HG03097 (cell line): ENCODE data around the gene MICALL2.
"Not testable (repeated sequence)": the region's sequence is repeated elsewhere in the genome, so short reads cannot be mapped to it uniquely, and the experiment has no call there.

Source experiments
- ATAC-seq: cut with Tn5 transposase; IDR thresholded peaks from one replicate; pipeline ENCODE4 v1.9.1; 2021; ENCODE audit not compliant: unreplicated experiment, low FRiP score

Gene MICALL2

DNA sequence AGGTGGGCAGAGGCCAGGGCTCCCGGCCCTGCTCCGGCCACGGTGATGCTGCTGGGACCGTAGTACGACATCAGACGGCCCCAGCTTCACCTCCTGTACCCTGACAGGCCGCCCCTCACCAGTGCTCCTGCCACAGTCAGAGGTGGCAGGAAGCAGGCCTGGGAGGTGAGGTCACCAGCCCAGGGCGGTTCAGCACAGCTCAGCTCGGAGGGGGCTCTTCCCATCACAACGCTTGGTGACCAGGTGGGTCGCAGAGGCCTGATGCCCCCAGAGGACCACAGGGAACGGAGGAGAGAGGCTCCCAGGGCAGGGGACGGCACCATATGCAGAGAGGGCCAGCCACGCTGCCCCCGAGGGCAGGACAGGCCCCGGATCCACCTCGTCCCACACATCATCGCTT, 8.8 kb downstream of the MICALL2 start:
- no peak for ATAC-seq

DNA sequence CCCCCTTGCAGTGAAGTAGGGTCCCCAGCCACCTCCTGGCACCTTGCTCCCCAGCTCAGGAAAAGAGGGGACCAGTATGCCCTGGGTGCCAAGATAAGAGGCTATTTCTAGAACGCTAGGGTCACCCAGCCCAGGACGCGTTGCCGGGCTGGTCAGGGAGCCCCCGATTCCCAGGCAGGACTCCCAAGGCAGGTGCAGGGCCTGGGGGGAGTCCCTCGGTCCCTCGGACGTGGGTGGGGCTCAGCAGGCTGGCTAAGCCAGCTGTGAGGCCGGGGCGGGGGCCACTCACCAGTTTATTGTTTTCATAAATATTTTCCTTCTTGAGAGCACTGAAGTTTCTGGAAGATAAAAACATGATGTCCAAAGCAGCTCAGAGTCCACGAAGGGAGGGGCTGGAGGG, 9.3 kb downstream of the MICALL2 start:
- no peak for ATAC-seq

- no peak for ATAC-seq
Observed at GRCh38 chr7:1449501-1449900, 9.8 kb downstream of the MICALL2 start.

DNA sequence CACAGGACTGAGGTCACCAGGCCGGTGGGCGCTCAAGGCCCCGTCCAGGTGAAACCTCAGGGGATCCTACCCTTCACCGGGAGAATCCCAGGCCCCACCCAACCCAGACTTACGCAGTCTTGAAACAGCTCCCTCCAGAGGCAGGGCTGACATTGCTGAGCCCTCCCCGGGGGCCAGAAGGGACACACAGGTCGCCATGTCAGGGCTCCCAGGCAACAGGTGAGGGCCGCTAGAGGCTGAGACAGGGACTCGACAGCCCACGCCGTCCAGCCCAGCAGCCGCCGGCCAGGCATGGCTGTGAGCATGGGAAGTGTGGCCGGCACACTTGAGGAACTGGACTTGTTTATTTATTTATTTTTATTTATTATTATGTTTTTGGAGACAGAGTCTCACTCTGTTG, 10.3 kb downstream of the MICALL2 start:
- no peak for ATAC-seq

- ATAC-seq: no peak
Observed at GRCh38 chr7:1447551-1448244, 11.6 kb downstream of the MICALL2 start.

- ATAC-seq: no peak
Observed at GRCh38 chr7:1447112-1447511, 12.2 kb downstream of the MICALL2 start.

DNA sequence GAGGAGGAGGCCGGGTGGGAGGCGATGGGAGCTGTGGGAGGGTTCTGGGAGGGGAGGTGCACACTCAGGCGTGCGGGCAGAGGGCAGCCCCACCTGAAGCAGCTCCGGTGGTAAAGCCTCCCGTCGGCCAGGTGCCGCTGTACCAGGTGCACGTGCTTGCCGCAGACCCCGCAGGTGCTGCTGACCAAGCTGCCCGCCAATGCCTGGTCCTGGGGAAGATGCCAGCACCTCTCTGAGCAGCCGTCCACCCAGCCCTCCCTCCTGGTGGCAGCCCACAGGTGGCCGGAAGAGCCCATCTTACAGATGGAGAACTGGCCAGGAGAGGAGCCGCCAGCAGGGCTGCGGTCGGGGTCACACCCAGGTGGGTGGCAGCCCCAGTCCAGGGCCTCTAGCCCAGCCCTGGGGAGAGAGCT, 12.6 kb downstream of the MICALL2 start:
- no peak for ATAC-seq

DNA sequence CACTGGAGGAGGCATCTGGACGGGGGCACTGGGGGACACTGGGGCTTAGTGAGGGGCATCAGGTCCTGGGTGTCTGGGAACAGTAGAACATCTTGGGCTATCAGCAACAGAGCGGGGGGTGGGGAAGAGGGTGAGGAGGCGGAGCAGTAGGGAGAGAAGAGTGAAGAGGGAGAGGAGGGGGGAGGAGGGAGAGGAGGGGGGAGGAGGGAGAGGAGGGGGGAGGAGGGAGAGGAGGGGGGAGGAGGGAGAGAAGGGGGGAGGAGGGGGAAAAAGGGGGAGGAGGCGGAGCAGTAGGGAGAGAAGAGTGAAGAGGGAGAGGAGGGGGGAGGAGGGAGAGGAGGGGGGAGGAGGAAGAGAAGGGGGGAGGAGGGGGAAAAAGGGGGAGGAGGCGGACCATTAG, 13.2 kb downstream of the MICALL2 start:
- not testable (repeated sequence) for ATAC-seq

DNA sequence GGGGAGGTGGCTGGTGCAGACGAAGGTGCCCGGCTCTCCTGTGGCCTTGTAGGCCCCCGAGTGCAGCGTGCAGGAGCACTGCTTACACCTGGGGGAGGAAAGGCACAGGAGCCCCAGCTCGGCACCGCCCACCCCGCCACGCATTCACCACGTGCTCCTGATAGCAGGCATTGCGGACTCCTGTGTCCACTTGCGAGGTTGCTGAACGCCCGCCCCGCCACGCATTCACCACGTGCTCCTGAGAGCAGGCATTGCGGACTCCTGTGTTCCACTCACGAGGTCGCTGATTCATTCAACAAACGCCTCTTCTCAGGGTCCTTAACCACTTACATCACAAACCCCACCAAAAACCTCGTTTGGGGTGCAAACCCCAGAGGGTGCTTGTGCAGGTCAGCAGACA, 13.9 kb downstream of the MICALL2 start:
- ATAC-seq: no peak

DNA sequence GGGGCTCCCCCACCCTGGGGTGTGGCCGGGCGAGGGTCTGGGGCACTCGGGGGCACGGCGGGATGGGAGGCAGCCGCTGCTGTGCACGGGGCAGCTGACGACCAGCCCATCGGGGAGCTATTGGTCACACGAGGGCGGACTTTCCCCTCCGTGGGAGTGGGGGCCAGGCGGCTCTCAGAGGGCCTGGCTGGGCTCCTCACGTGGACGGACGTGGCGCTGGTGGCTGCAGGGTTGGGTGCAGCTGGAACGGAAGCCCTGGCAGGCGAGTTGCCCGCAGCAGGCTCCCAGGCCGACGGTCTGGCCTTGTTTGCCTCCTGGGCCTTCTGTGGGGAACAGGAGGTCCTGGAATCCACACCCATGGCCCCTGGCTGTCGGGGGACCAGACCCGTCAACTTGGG, 14.3 kb downstream of the MICALL2 start:
- no peak for ATAC-seq

DNA sequence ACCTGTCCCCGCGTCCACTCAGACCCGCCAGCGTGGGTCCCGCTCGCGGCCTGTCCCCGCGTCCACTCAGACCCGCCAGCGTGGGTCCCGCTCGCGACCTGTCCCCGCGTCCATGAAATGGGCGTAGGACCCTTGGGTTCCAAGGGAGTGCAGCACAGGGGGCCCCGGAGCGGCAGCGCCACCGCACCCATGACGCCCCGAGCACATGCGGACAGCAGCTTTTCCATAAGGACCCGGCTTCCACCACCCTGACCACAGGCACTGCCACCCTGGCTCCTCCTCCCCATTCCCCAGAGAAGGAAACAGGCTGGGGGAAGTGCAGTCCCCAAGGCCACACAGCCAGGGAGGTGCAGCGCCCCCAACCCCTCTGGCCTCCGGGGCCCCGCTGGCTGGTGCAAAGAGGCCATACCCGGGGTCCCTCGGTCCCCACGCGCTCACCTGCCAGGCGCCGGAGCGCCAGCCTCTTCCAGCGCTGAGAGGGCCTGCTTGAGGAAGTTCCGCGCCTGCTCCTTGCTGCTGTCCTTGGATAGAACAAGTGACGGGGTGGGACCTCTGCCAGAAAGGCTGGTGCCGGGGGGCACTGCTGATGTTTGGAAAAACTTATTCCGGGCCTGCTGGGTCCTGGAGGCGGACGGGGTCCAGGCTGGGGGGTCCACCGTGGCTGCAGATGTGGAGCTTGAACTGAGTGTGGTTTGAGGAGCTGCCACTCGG, 14.9 kb downstream of the MICALL2 start:
- ATAC-seq: no peak

DNA sequence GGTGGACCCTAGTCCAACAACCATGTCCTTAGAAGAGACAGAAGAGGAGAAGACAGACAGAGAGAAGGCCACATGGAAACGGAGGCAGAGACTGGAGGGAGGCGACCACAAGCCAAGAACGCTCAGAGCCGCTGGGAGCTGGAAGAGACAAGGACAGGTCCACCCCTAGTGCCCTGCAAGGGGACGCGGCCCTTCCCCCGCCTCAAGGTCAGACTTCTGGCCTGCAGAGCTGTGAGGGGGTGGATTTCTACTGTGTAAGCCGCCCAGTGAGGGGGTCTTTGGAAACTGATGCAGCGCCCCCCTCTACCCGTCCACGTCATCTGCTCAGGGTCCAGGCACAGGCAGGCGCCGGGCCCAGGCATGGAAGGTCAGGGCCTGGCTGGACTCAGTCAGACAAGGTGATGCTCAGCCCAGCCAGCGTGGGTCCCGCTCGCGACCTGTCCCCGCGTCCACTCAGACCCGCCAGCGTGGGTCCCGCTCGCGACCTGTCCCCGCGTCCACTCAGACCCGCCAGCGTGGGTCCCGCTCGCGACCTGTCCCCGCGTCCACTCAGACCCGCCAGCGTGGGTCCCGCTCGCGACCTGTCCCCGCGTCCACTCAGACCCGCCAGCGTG, 15.6 kb downstream of the MICALL2 start:
- not testable (repeated sequence) for ATAC-seq

DNA sequence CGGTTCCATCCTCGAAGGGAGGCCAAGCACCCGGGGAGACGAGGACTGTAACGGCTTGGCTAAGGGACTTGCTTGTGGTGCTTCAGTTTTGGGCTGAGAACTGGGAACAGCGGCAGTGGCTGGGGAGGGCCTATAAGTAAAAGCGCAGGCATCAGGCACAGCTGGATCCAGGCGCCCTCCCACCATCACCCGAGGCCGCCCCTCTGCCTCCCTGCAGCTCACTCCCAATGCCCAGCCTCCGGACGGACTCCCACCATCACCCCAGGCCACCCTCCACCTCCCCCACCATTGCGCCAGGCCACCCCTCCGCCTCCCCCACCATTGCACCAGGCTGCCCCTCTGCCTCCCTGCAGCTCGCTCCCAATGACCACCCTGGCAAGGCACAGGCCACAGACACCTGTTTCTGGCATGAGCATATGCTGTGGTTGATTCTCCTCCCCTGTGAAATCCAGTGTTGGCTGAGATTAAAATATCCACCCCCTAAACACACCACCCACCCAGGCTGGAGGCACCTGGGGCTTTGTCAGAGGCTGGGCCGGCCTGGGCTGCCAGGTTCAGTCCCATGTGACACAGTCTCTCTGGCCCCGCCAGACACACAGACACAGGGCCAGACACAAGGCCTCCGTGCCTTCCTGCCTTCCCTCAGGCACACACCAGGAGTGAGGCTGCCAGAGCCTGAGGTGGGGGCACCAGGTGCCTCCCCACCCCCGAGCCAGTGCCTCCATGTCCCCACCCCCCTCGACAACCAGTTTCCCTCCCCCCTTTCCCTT, 16.7 kb downstream of the MICALL2 start:
- ATAC-seq: no peak

- ATAC-seq: no peak
Observed at GRCh38 chr7:1441615-1442354, 17.5 kb downstream of the MICALL2 start.

DNA sequence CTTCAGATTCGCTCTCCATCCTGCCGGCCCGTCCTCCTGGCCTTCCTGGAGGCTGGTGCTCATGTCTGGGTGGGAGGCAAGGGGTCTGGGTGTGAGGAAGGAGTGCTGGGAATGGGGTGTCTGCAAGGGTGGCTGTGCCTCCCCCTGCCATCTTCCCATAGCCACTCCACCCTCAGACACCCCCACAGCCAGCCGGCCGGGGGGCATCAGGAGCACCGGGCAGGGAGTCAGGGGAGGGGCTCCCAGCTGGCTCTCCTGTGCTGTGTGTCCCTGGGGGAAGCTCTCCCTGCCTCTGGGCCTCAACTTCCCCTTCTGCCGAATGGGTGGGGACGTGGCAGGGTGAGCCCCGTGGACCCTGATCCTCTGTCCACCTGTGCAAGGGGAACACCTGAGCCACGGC, 18.6 kb downstream of the MICALL2 start:
- ATAC-seq: no peak

- ATAC-seq: no peak
Observed at GRCh38 chr7:1439373-1440363, 19.6 kb downstream of the MICALL2 start.

DNA sequence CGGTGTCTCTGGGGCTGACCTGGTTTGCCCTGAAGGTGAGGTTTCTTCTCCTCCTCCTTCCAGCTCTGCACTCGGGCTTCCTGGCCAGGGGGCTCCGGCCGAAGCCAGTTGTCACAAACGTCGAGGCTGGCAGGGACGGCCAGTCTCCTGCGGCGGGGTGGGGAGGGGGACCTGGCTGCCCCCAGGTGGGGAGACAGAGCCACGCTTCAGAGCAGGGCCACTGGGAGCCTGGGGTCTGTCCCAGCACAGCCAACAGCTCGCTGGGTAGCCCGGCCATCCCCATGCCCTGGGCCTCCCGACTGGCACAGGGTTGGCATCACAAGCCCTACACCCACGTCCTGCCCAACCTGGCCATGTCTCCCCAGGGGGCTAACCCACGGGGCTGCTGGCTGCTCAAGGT, 20.4 kb downstream of the MICALL2 start:
- no peak for ATAC-seq

- ATAC-seq: no peak
Observed at GRCh38 chr7:1438208-1438607, 21.1 kb downstream of the MICALL2 start.

DNA sequence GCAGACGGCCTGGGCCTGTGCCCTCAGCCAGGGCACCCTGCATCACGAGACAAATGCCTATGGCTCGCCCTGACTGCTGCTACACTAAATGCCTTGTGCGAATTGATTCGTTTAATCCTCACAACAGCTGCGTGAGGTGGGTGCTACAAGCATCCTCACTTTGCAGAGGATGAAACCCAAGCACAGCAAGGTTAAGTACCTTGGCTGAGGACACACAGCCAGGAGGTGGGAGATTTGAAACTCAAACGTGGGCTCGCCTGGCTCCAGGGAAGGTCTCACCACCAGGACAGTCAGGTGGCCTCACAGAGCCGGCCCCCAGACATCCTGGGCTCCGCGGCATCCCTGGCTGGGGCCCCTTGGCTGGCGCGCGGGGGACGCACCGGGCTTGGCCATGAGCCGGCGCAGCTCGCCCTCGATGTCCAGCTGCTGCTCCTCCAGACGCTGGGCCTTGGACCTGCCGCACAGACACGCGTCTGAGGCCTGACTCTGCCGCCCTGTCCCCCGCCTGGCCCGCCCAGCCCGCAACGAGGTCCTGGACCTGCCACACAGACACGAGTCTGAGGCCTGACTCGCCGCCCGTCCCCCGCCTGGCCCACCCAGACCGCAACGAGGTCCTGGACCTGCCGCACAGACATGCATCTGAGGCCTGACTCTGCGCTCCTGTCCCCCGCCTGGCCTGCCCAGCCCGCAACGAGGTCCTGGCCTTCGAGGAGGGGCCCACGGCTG, 22.0 kb downstream of the MICALL2 start:
- ATAC-seq: no peak
